ENCODE data around the gene NPW.

DNA sequence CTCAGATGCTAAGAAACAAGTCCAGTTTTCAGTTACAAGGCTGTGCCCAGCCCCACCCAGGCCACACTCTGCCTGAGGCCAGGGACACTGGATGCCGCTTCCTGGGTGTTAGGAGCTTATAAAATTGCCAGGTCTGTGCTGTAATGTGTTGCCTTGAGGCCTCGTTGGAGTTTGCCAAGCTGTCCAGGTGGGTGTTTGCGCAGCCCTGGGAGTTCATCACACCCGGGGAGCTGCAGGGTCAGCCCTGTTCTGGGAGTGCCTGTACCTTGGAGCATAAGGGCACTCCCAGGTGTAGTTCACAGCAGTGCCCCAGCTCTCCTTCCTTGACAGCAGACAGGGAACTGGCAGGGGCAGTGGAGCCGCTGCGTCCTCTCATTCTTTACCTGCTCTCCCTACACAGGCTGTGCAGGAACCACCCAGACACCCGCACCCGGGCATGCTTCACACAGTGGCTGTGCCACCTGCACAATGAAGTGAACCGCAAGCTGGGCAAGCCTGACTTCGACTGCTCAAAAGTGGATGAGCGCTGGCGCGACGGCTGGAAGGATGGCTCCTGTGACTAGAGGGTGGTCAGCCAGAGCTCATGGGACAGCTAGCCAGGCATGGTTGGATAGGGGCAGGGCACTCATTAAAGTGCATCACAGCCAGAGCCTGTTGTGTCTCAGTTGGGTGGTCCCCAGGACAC lies 34.0 kb upstream of the NPW start:
- TF ChIP-seq CTCF (conservative IDR thresholded peaks at IDR 0.05 in 1 of 2, IDR thresholded peaks at IDR 0.05 in 1 of 2; ENCODE audit: extremely low read depth in 1 of 2, insufficient read depth in 1 of 2, low read depth in 1 of 2, low read length in 2 of 2) (no peak), EZH2 (IDR thresholded peaks at IDR 0.05; ENCODE audit: borderline replicate concordance, low read length) (no peak)

Measured in mammary epithelial cell (primary cell).